Astrocyte (in vitro differentiated cells and primary cell): ENCODE results near the gene EPO.

Experiments
- EZH2 ChIP-seq: IDR thresholded peaks from 2 replicates; pipeline ENCODE4 v1.6.1; 2012; ENCODE audit warnings: mild to moderate bottlenecking, low read length, inconsistent platforms; ENCODE audit not compliant: insufficient read depth
- TF ChIP-seq, protein P1 (sequence below): IDR thresholded peaks from 2 replicates; pipeline ENCODE4 v1.5.1; 2011; ENCODE audit warnings: low read depth, mild to moderate bottlenecking, inconsistent platforms, low read length, moderate library complexity; ENCODE audit not compliant: insufficient read depth

GRCh38 chr7:100679927-100680575 lies 40.2 kb upstream of the EPO start:
- TF ChIP-seq, protein P1, sequence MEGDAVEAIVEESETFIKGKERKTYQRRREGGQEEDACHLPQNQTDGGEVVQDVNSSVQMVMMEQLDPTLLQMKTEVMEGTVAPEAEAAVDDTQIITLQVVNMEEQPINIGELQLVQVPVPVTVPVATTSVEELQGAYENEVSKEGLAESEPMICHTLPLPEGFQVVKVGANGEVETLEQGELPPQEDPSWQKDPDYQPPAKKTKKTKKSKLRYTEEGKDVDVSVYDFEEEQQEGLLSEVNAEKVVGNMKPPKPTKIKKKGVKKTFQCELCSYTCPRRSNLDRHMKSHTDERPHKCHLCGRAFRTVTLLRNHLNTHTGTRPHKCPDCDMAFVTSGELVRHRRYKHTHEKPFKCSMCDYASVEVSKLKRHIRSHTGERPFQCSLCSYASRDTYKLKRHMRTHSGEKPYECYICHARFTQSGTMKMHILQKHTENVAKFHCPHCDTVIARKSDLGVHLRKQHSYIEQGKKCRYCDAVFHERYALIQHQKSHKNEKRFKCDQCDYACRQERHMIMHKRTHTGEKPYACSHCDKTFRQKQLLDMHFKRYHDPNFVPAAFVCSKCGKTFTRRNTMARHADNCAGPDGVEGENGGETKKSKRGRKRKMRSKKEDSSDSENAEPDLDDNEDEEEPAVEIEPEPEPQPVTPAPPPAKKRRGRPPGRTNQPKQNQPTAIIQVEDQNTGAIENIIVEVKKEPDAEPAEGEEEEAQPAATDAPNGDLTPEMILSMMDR = no peak
- no peak for TF ChIP-seq EZH2
